ENCODE measurements around the gene CELF5. TPM values are rescaled to one million over a fixed set of nuclear protein-coding genes. Genes with fewer than 3 reads are reported as not detected.
"Not testable (repeated sequence)": the region's sequence is repeated elsewhere in the genome, so short reads cannot be mapped to it uniquely, and the experiment has no call there.

The CELF5 gene
- total RNA-seq, 6 experiments from 2014 or later = 0.07 to 1.6 (median 0.34) TPM

- TF ChIP-seq CTCF (IDR thresholded peaks at IDR 0.05) (no peak), POLR2A (IDR thresholded peaks at IDR 0.05) (no peak)
- Histone ChIP-seq H3K4me1 (no peaks in the 10 kb centered on the region), H3K27me3 (no peaks in the 10 kb centered on the region), H3K36me3 (peaks cover 0 to 14% (median 0%) of the 10 kb centered on the region in 4 donors), H3K4me3 (no peak overlapping the region), H3K9me3 (no peaks in the 10 kb centered on the region), H3K27ac (no peak overlapping the region)
- 83% methylated on average over 4 of the region's 14 CpGs for WGBS (ENCODE audit: insufficient coverage, low coverage, low lambda C conversion rate, missing lambda C conversion rate)
- DNase-seq = no peak
- ATAC-seq = no peak
- intact Hi-C loops (cut with DNase I) = no loop called here
Observed at GRCh38 chr19:3201911-3202310, 22.6 kb upstream of the CELF5 start.

- no peak for DNase-seq
- ATAC-seq = no peak
- H3K9me3 ChIP-seq = no peaks in the 10 kb centered on the region
- no peaks in the 10 kb centered on the region for H3K4me1 ChIP-seq
- no peak overlapping the region for H3K27ac ChIP-seq
- WGBS (ENCODE audit: insufficient coverage, low coverage, low lambda C conversion rate, missing lambda C conversion rate) = 70% methylated on average over 3 of the region's 12 CpGs
- peaks cover 0 to 18% (median under 1%) of the 10 kb centered on the region in 4 donors for H3K36me3 ChIP-seq
- no peaks in the 10 kb centered on the region for H3K27me3 ChIP-seq
- intact Hi-C loops (cut with DNase I) = no loop called here
- TF ChIP-seq POLR2A (IDR thresholded peaks at IDR 0.05) (no peak), CTCF (IDR thresholded peaks at IDR 0.05) (no peak)
- H3K4me3 ChIP-seq = no peak overlapping the region
Observed at GRCh38 chr19:3202346-3202745, 22.1 kb upstream of the CELF5 start.

- ATAC-seq; intact Hi-C loops (cut with DNase I); DNase-seq; H3K4me1 ChIP-seq; H3K27ac ChIP-seq; H3K4me3 ChIP-seq; H3K27me3 ChIP-seq; H3K9me3 ChIP-seq: not testable (repeated sequence)
- peaks cover 0 to 21% (median 2%) of the 10 kb centered on the region in 4 donors for H3K36me3 ChIP-seq
- 85% methylated on average over 2 of the region's 7 CpGs for WGBS (ENCODE audit: insufficient coverage, low coverage, low lambda C conversion rate, missing lambda C conversion rate)
Observed at GRCh38 chr19:3202895-3203294, 21.6 kb upstream of the CELF5 start.

GRCh38 chr19:3203805-3204645 is 20.4 kb upstream of the CELF5 start:
- Histone ChIP-seq H3K27me3 (no peaks in the 10 kb centered on the region), H3K4me1 (no peaks in the 10 kb centered on the region), H3K4me3 (no peak overlapping the region), H3K27ac (no peak overlapping the region), H3K9me3 (no peaks in the 10 kb centered on the region), H3K36me3 (peaks cover 0 to 21% (median 3%) of the 10 kb centered on the region in 4 donors)
- intact Hi-C loops (cut with DNase I) = no loop called here
- ATAC-seq (no peak), DNase-seq (no peak)
- no CpG with 5 or more reads among the region's 43 CpGs for WGBS (ENCODE audit: insufficient coverage, low coverage, low lambda C conversion rate, missing lambda C conversion rate)
- no peak for TF ChIP-seq CTCF (IDR thresholded peaks at IDR 0.05)
- no peak for TF ChIP-seq POLR2A (IDR thresholded peaks at IDR 0.05)

- WGBS (ENCODE audit: insufficient coverage, low coverage, low lambda C conversion rate, missing lambda C conversion rate) = no CpG with 5 or more reads among the region's 35 CpGs
- intact Hi-C loops (cut with DNase I) = no loop called here
- Histone ChIP-seq H3K27me3 (no peaks in the 10 kb centered on the region), H3K4me1 (no peaks in the 10 kb centered on the region), H3K27ac (no peak overlapping the region), H3K36me3 (peaks cover 0 to 21% (median 3%) of the 10 kb centered on the region in 4 donors), H3K9me3 (no peaks in the 10 kb centered on the region), H3K4me3 (no peak overlapping the region)
- no peak for ATAC-seq
- no peak for DNase-seq
- TF ChIP-seq CTCF (IDR thresholded peaks at IDR 0.05) (no peak), POLR2A (IDR thresholded peaks at IDR 0.05) (no peak)
Observed at GRCh38 chr19:3204646-3205275, 19.7 kb upstream of the CELF5 start.

Data from right lobe of liver (tissue), 6 donors.